Activated T-helper 1 cell treated with anti-CD3 and anti-CD28 coated beads, Interleukin-12 subunit alpha, Interleukin-12 subunit beta, Interleukin-2, Interleukin-4 antibody, amounts not matched to agents 30 ng/mL and 10 ng/mL and 1 ng/mL, durations not matched to agents 14 hours and 24 hours and 36 hours (primary cell): ENCODE measurements around the gene USPL1. TPM values are rescaled to one million over a fixed set of nuclear protein-coding genes. Genes with fewer than 3 reads are reported as not detected.
"Not testable (repeated sequence)": the region's sequence is repeated elsewhere in the genome, so short reads cannot be mapped to it uniquely, and the experiment has no call there.

Source experiments
- DNase-seq: peaks from one replicate; pipeline ENCODE4 v3.0.0; 2021; ENCODE audit warnings: low spot score
- H3K27ac Mint-ChIP-seq: one replicate; pipeline ENCODE4 v1.8.0; 2021; ENCODE audit warnings: mild to moderate bottlenecking, mixed read lengths
- H3K27me3 Mint-ChIP-seq: one replicate; pipeline ENCODE4 v1.8.0; 2022; ENCODE audit warnings: mild to moderate bottlenecking, moderate library complexity, mixed read lengths; ENCODE audit not compliant: insufficient read depth
- H3K36me3 Mint-ChIP-seq: one replicate; pipeline ENCODE4 v1.8.0; 2021; ENCODE audit warnings: low read depth, mixed read lengths
- H3K4me1 Mint-ChIP-seq: one replicate; pipeline ENCODE4 v1.8.0; 2021; ENCODE audit warnings: low read depth, mixed read lengths
- H3K4me3 Mint-ChIP-seq: one replicate; pipeline ENCODE4 v1.8.0; 2021; ENCODE audit warnings: mild to moderate bottlenecking, moderate library complexity, mixed read lengths
- H3K9me3 Mint-ChIP-seq: one replicate; pipeline ENCODE4 v1.8.0; 2021; ENCODE audit warnings: mixed read lengths
- intact Hi-C: fragments of 100-400 bp; cut with micrococcal nuclease; formaldehyde crosslinking; loops from one replicate; pipeline ENCODE4 v1.15.1; 2024
- total RNA-seq: library from RNA; stranded (reverse); gene quantifications from 2 replicates; pipeline ENCODE4 v1.2.3, GENCODE V29; 2022

Gene USPL1
- total RNA-seq, 1 donor from 2014 or later, result 17.2 TPM

- H3K27ac Mint-ChIP-seq, result no peak overlapping the region
- H3K9me3 Mint-ChIP-seq, result no peaks in the 10 kb centered on the region
- no peak for DNase-seq
- H3K4me3 Mint-ChIP-seq, result no peak overlapping the region
- H3K27me3 Mint-ChIP-seq, result peaks cover 14% of the 10 kb centered on the region
- intact Hi-C loops, result no loop called here
- peaks cover 9% of the 10 kb centered on the region for H3K4me1 Mint-ChIP-seq
- H3K36me3 Mint-ChIP-seq, result no peaks in the 10 kb centered on the region
Measured at GRCh38 chr13:30593001-30593400, 24.7 kb upstream of the USPL1 start.

GRCh38 chr13:30600496-30600895, 17.2 kb upstream of the USPL1 start:
- Mint-ChIP-seq H3K9me3 (no peaks in the 10 kb centered on the region), H3K36me3 (no peaks in the 10 kb centered on the region), H3K4me1 (no peaks in the 10 kb centered on the region), H3K4me3 (no peak overlapping the region), H3K27ac (no peak overlapping the region), H3K27me3 (peaks cover 2% of the 10 kb centered on the region)
- intact Hi-C loops, result no loop called here
- DNase-seq, result no peak

GRCh38 chr13:30601836-30602235, 15.9 kb upstream of the USPL1 start:
- no peaks in the 10 kb centered on the region for H3K4me1 Mint-ChIP-seq
- intact Hi-C loops, result no loop called here
- DNase-seq, result no peak
- H3K27ac Mint-ChIP-seq, result no peak overlapping the region
- no peaks in the 10 kb centered on the region for H3K9me3 Mint-ChIP-seq
- no peak overlapping the region for H3K4me3 Mint-ChIP-seq
- peaks cover 3% of the 10 kb centered on the region for H3K27me3 Mint-ChIP-seq
- H3K36me3 Mint-ChIP-seq, result no peaks in the 10 kb centered on the region

- Mint-ChIP-seq H3K4me3 (no peak overlapping the region), H3K27ac (no peak overlapping the region), H3K27me3 (peaks cover 3% of the 10 kb centered on the region), H3K9me3 (no peaks in the 10 kb centered on the region), H3K36me3 (no peaks in the 10 kb centered on the region), H3K4me1 (peaks cover 14% of the 10 kb centered on the region)
- DNase-seq, result no peak
- intact Hi-C loops, result no loop called here
Measured at GRCh38 chr13:30605052-30605451, 12.7 kb upstream of the USPL1 start.

GRCh38 chr13:30607186-30607585, 10.5 kb upstream of the USPL1 start:
- H3K4me1 Mint-ChIP-seq, result peaks cover 14% of the 10 kb centered on the region
- H3K9me3 Mint-ChIP-seq, DNase-seq, H3K27ac Mint-ChIP-seq, H3K36me3 Mint-ChIP-seq, intact Hi-C loops, H3K4me3 Mint-ChIP-seq, H3K27me3 Mint-ChIP-seq: not testable (repeated sequence)

GRCh38 chr13:30607908-30608307, 9.8 kb upstream of the USPL1 start:
- DNase-seq, result peak; percentile 67
- Mint-ChIP-seq H3K36me3 (peaks cover 4% of the 10 kb centered on the region), H3K27ac (no peak overlapping the region), H3K27me3 (peaks cover 5% of the 10 kb centered on the region), H3K4me3 (no peak overlapping the region), H3K9me3 (no peaks in the 10 kb centered on the region), H3K4me1 (peaks cover 14% of the 10 kb centered on the region)
- intact Hi-C loops, result no loop called here

GRCh38 chr13:30608364-30608763, 9.4 kb upstream of the USPL1 start:
- H3K27ac Mint-ChIP-seq, result no peak overlapping the region
- no peak overlapping the region for H3K4me3 Mint-ChIP-seq
- H3K27me3 Mint-ChIP-seq, result peaks cover 3% of the 10 kb centered on the region
- H3K4me1 Mint-ChIP-seq, result peaks cover 14% of the 10 kb centered on the region
- intact Hi-C loops, result no loop called here
- H3K36me3 Mint-ChIP-seq, result peaks cover 4% of the 10 kb centered on the region
- H3K9me3 Mint-ChIP-seq, result no peaks in the 10 kb centered on the region
- no peak for DNase-seq

- Mint-ChIP-seq H3K27ac (no peak overlapping the region), H3K4me1 (peaks cover 17% of the 10 kb centered on the region), H3K27me3 (peaks cover 3% of the 10 kb centered on the region), H3K9me3 (no peaks in the 10 kb centered on the region), H3K4me3 (no peak overlapping the region), H3K36me3 (peaks cover 7% of the 10 kb centered on the region)
- intact Hi-C loops, result no loop called here
- no peak for DNase-seq
Measured at GRCh38 chr13:30610311-30610710, 7.4 kb upstream of the USPL1 start.

GRCh38 chr13:30615481-30615865, 2.2 kb upstream of the USPL1 start:
- H3K9me3 Mint-ChIP-seq, result no peaks in the 10 kb centered on the region
- peaks cover under 1% of the 10 kb centered on the region for H3K27me3 Mint-ChIP-seq
- H3K36me3 Mint-ChIP-seq, result peaks cover 7% of the 10 kb centered on the region
- intact Hi-C loops, result loop anchor here (5.0 kb wide), 2 partner anchors 193 to 468 kb away; partner anchors contain the start of gene UBE2L5
- no peak for DNase-seq
- H3K4me3 Mint-ChIP-seq, result no peak overlapping the region
- H3K4me1 Mint-ChIP-seq, result peaks cover 12% of the 10 kb centered on the region
- H3K27ac Mint-ChIP-seq, result no peak overlapping the region

- intact Hi-C loops, result loop anchor here (1.0 to 5.0 kb wide), 5 partner anchors 194 to 681 kb away; partner anchors contain the start of gene UBE2L5
- DNase-seq, result no peak
- Mint-ChIP-seq H3K4me1 (peaks cover 12% of the 10 kb centered on the region), H3K27ac (no peak overlapping the region), H3K36me3 (peaks cover 8% of the 10 kb centered on the region), H3K27me3 (no peaks in the 10 kb centered on the region), H3K4me3 (no peak overlapping the region), H3K9me3 (no peaks in the 10 kb centered on the region)
Measured at GRCh38 chr13:30615866-30616541, 1.7 kb upstream of the USPL1 start.

- H3K36me3 Mint-ChIP-seq, result peaks cover 12% of the 10 kb centered on the region
- H3K27me3 Mint-ChIP-seq, result no peaks in the 10 kb centered on the region
- no peak overlapping the region for H3K4me3 Mint-ChIP-seq
- H3K9me3 Mint-ChIP-seq, result no peaks in the 10 kb centered on the region
- no peak overlapping the region for H3K27ac Mint-ChIP-seq
- DNase-seq, result peak; percentile 53
- intact Hi-C loops, result loop anchor here (1.0 to 5.0 kb wide), 15 partner anchors 37 to 767 kb away; partner anchors contain the start of genes UBE2L5 and UBL3
- H3K4me1 Mint-ChIP-seq, result peaks cover 12% of the 10 kb centered on the region
Measured at GRCh38 chr13:30616927-30617314, 799 bp upstream of the USPL1 start.

- peaks cover 20% of the 10 kb centered on the region for H3K4me1 Mint-ChIP-seq
- intact Hi-C loops, result loop anchor here (1.0 to 5.0 kb wide), 3 partner anchors 9 to 471 kb away; partner anchors contain the start of gene UBE2L5
- H3K9me3 Mint-ChIP-seq, result no peaks in the 10 kb centered on the region
- no peak for DNase-seq
- no peak overlapping the region for H3K4me3 Mint-ChIP-seq
- no peak overlapping the region for H3K27ac Mint-ChIP-seq
- peaks cover 18% of the 10 kb centered on the region for H3K36me3 Mint-ChIP-seq
- no peaks in the 10 kb centered on the region for H3K27me3 Mint-ChIP-seq
Measured at GRCh38 chr13:30618186-30618929, 638 bp downstream of the USPL1 start.

- Mint-ChIP-seq H3K36me3 (peaks cover 20% of the 10 kb centered on the region), H3K4me3 (no peak overlapping the region), H3K9me3 (no peaks in the 10 kb centered on the region), H3K27ac (no peak overlapping the region), H3K27me3 (no peaks in the 10 kb centered on the region), H3K4me1 (peaks cover 25% of the 10 kb centered on the region)
- intact Hi-C loops, result loop anchor here (1.0 to 5.0 kb wide), 3 partner anchors 8 to 472 kb away; partner anchors contain the start of gene UBE2L5
- no peak for DNase-seq
Measured at GRCh38 chr13:30618930-30619279, 1.2 kb downstream of the USPL1 start.
